Measurements from ENCODE around the gene C11orf68.

DNA sequence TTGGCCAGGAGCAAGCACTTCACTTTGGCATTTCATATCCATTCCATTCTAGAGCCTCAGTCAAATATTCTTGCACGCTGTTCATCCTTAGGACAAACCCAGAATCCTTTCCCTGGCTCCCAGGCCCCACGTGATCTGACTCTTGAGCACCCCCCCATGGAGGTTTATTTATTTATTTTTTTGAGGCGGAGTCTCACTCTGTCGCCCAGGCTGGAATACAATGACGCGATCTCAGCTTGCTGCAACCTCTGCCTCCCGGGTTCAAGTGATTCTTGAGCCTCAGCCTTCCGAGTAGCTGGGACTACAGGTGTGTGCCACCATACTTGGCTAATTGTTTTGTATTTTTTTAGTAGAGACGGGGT lies 13.7 kb upstream of the C11orf68 start:
- TF ChIP-seq POLR2A (IDR thresholded peaks at IDR 0.05), result no peak
- TF ChIP-seq, protein P1, sequence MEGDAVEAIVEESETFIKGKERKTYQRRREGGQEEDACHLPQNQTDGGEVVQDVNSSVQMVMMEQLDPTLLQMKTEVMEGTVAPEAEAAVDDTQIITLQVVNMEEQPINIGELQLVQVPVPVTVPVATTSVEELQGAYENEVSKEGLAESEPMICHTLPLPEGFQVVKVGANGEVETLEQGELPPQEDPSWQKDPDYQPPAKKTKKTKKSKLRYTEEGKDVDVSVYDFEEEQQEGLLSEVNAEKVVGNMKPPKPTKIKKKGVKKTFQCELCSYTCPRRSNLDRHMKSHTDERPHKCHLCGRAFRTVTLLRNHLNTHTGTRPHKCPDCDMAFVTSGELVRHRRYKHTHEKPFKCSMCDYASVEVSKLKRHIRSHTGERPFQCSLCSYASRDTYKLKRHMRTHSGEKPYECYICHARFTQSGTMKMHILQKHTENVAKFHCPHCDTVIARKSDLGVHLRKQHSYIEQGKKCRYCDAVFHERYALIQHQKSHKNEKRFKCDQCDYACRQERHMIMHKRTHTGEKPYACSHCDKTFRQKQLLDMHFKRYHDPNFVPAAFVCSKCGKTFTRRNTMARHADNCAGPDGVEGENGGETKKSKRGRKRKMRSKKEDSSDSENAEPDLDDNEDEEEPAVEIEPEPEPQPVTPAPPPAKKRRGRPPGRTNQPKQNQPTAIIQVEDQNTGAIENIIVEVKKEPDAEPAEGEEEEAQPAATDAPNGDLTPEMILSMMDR (IDR thresholded peaks at IDR 0.05 in 8 of 11, conservative IDR thresholded peaks at IDR 0.05 in 3 of 11), result no peak
